GM12878 (cell line): ENCODE measurements around the gene NFE2L2.

ENCODE experiments used
- ESRRA ChIP-seq: IDR thresholded peaks from 2 replicates; pipeline ENCODE4 v1.6.1; 2012; ENCODE audit warnings: mild to moderate bottlenecking, low read length, improper control_type of control experiment
- JUND ChIP-seq: IDR thresholded peaks from 2 replicates; pipeline ENCODE4 v1.6.1; 2012; ENCODE audit warnings: low read depth, mild to moderate bottlenecking, low read length, improper control_type of control experiment, moderate library complexity
- MEF2B ChIP-seq: fragments of 450-650 bp; IDR thresholded peaks from 2 replicates; pipeline ENCODE4 v1.6.1; 2018; ENCODE audit warnings: mild to moderate bottlenecking, moderate library complexity; ENCODE audit not compliant: partially characterized antibody, poor library complexity, severe bottlenecking
- MXI1 ChIP-seq: fragments of 150-350 bp; IDR thresholded peaks from 2 replicates; pipeline ENCODE4 v1.6.1; 2011; ENCODE audit warnings: low read depth, mild to moderate bottlenecking, inconsistent platforms, low read length, improper control_type of control experiment
- POLR2AphosphoS5 ChIP-seq: IDR thresholded peaks from 2 replicates; pipeline ENCODE4 v1.6.1; 2011; ENCODE audit warnings: mild to moderate bottlenecking, low read length, inconsistent platforms
- RBBP5 ChIP-seq: fragments of 200-600 bp; sonication (generic); conservative IDR thresholded peaks from 2 replicates; pipeline ENCODE4 v1.6.1; 2016
- SMC3 ChIP-seq: IDR thresholded peaks from 2 replicates; pipeline ENCODE4 v1.6.1; 2011; ENCODE audit warnings: low read length, improper control_type of control experiment, borderline replicate concordance
- SRF ChIP-seq, 2 experiments: IDR thresholded peaks; 2 replicates each; pipeline ENCODE4 v1.6.1; 2011; ENCODE audit warnings: low read depth in 2 of 2, low read length in 2 of 2, mild to moderate bottlenecking in 1 of 2, moderate library complexity in 1 of 2
- TF ChIP-seq, protein P1 (sequence below): IDR thresholded peaks from 2 replicates; pipeline ENCODE4 v1.6.1; 2011; ENCODE audit warnings: low read depth, mild to moderate bottlenecking, low read length, moderate library complexity, borderline replicate concordance; ENCODE audit errors: extremely low read depth
- TF ChIP-seq, protein P2 (sequence below): IDR thresholded peaks from 2 replicates; pipeline ENCODE4 v1.6.1; 2012; ENCODE audit warnings: low read depth, low read length, improper control_type of control experiment
- TF ChIP-seq, protein P3 (sequence below), 3 experiments: IDR thresholded peaks in 2 of 3; conservative IDR thresholded peaks in 1 of 3; 2 replicates each; pipeline ENCODE4 v1.5.1; 2011; ENCODE audit warnings: low read depth in 3 of 3, low read length in 3 of 3, mild to moderate bottlenecking in 3 of 3, control low read depth in 2 of 3, moderate library complexity in 2 of 3, inconsistent platforms in 1 of 3, mixed read lengths in 1 of 3; ENCODE audit not compliant: control insufficient read depth in 2 of 3, insufficient read depth in 1 of 3; ENCODE audit errors: extremely low read depth in 1 of 3

DNA sequence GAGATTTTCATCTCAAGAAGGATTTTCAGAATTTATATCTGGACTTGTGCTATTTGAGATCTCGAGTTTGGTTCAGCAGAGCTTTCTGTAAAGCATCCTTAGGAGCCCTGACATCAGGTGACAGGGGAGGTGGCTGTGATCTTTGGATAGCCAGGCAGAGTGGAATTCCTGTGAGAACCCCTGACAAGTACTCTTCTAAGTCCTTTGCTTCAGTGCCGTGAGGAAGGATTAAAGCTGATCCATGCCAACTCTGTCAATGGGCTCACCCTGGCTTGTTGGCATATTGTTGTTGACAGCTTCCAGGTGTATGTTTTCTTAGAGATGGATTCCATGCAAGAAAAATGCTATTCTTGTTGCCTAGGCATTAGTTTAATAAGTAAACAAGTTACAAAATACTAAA, 38.0 kb upstream of the NFE2L2 start:
- TF ChIP-seq, protein P1, sequence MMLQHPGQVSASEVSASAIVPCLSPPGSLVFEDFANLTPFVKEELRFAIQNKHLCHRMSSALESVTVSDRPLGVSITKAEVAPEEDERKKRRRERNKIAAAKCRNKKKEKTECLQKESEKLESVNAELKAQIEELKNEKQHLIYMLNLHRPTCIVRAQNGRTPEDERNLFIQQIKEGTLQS: no peak
- TF ChIP-seq POLR2AphosphoS5 (no peak), MXI1 (no peak), ESRRA (no peak), SMC3 (no peak), SRF (IDR thresholded peaks at IDR 0.05; ENCODE audit: low read depth in 2 of 2, low read length in 2 of 2) (no peak), RBBP5 (no peak), MEF2B (no peak), JUND (no peak)
- TF ChIP-seq, protein P2, sequence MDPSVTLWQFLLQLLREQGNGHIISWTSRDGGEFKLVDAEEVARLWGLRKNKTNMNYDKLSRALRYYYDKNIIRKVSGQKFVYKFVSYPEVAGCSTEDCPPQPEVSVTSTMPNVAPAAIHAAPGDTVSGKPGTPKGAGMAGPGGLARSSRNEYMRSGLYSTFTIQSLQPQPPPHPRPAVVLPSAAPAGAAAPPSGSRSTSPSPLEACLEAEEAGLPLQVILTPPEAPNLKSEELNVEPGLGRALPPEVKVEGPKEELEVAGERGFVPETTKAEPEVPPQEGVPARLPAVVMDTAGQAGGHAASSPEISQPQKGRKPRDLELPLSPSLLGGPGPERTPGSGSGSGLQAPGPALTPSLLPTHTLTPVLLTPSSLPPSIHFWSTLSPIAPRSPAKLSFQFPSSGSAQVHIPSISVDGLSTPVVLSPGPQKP: no peak
- TF ChIP-seq, protein P3, sequence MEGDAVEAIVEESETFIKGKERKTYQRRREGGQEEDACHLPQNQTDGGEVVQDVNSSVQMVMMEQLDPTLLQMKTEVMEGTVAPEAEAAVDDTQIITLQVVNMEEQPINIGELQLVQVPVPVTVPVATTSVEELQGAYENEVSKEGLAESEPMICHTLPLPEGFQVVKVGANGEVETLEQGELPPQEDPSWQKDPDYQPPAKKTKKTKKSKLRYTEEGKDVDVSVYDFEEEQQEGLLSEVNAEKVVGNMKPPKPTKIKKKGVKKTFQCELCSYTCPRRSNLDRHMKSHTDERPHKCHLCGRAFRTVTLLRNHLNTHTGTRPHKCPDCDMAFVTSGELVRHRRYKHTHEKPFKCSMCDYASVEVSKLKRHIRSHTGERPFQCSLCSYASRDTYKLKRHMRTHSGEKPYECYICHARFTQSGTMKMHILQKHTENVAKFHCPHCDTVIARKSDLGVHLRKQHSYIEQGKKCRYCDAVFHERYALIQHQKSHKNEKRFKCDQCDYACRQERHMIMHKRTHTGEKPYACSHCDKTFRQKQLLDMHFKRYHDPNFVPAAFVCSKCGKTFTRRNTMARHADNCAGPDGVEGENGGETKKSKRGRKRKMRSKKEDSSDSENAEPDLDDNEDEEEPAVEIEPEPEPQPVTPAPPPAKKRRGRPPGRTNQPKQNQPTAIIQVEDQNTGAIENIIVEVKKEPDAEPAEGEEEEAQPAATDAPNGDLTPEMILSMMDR (IDR thresholded peaks at IDR 0.05 in 2 of 3, conservative IDR thresholded peaks at IDR 0.05 in 1 of 3; ENCODE audit: control insufficient read depth in 2 of 3, extremely low read depth in 1 of 3, insufficient read depth in 1 of 3, low read depth in 3 of 3, low read length in 3 of 3): no peak
